ENCODE measurements around the gene ANXA2R. TPM values are rescaled to one million over a fixed set of nuclear protein-coding genes. Genes with fewer than 3 reads are reported as not detected.
"Not testable (repeated sequence)": the region's sequence is repeated elsewhere in the genome, so short reads cannot be mapped to it uniquely, and the experiment has no call there.

ANXA2R gene
- total RNA-seq, 2 experiments from 2014 or later = 11.4 to 13.5 TPM

DNA sequence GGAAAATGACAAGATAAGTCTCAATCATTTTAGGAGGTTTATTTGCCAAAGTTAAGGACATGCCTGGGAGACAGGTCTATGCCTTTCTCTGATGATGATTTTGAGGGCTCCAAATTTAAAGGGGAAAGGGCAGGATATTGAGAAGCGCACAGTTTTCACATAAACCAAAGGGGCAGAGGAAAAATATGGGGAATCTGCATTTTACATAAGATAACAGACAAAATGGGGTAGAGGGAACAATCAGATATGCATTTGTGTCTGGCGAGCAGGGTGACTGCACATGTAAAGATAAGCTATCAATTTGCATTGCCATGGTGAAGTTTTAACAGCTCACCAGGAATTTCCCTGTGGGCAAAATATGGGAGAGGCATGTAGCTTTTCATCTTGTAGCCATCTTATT, 41.2 kb upstream of the ANXA2R start:
- H3K4me3 ChIP-seq (ENCODE audit: low read depth, low read length, poor library complexity, severe bottlenecking); intact Hi-C loops (cut with micrococcal nuclease; ENCODE audit: unreplicated experiment); BruUV-seq (replicated peaks); H3K4me2 ChIP-seq (ENCODE audit: low read length); H4K20me1 ChIP-seq (ENCODE audit: insufficient read depth, low read length); H3K4me1 ChIP-seq (ENCODE audit: insufficient read depth, low read length, poor library complexity, severe bottlenecking); H3K79me2 ChIP-seq (ENCODE audit: insufficient read depth, low read depth, low read length); H3K9me2 ChIP-seq (ENCODE audit: insufficient read depth, low read length); H2AFZ ChIP-seq (ENCODE audit: low read length); H3K27ac ChIP-seq (ENCODE audit: low read depth, low read length, poor library complexity, severe bottlenecking); CTCF ChIA-PET (ENCODE audit: unreplicated experiment); DNase-seq (ENCODE audit: low spot score): not testable (repeated sequence)
- H3K9me3 ChIP-seq (ENCODE audit: low read length) = peaks cover 19% of the 10 kb centered on the region
- POLR2A ChIA-PET = interaction anchor here (1.4 kb wide), 1 partner anchor 9 kb away, joined by 3 read pairs; no protein-coding TSS in a partner anchor
- peaks cover 59% of the 10 kb centered on the region for H3K36me3 ChIP-seq (ENCODE audit: insufficient read depth, low read length)

DNA sequence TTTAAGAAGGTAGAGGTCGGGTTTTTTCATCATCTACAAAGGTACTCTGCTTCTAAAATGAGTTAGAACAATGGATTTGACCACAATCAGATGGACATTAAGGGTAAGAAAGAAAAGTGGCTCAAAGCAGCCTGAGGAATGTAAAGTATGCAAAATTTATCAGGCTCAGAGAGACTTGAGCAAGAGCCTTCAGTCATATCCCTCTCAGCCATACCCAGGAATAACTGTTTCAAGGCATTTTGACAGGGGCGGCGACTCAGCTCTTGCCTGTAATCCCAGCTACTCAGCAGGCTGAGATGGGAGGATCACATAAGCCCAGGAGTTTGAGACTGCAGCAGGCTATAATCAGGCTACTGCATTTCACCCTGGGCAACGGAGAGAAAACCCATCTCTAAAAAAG, 38.8 kb upstream of the ANXA2R start:
- no peak for DNase-seq (ENCODE audit: low spot score)
- TF ChIP-seq EZH2phosphoT487 (IDR thresholded peaks at IDR 0.05; ENCODE audit: borderline replicate concordance, low read depth, low read length) (no peak), CTCF (conservative IDR thresholded peaks at IDR 0.05; ENCODE audit: low read length) (no peak)
- Histone ChIP-seq H2AFZ (ENCODE audit: low read length) (no peak overlapping the region), H3K9me2 (ENCODE audit: insufficient read depth, low read length) (no peaks in the 10 kb centered on the region), H4K20me1 (ENCODE audit: insufficient read depth, low read length) (no peaks in the 10 kb centered on the region), H3K4me1 (ENCODE audit: insufficient read depth, low read length, poor library complexity, severe bottlenecking) (peaks cover 13% of the 10 kb centered on the region), H3K27ac (ENCODE audit: low read depth, low read length, poor library complexity, severe bottlenecking) (no peak overlapping the region), H3K79me2 (ENCODE audit: insufficient read depth, low read depth, low read length) (no peaks in the 10 kb centered on the region), H3K9me3 (ENCODE audit: low read length) (no peaks in the 10 kb centered on the region), H3K4me3 (ENCODE audit: low read depth, low read length, poor library complexity, severe bottlenecking) (no peak overlapping the region), H3K4me2 (ENCODE audit: low read length) (no peak overlapping the region), H3K36me3 (ENCODE audit: insufficient read depth, low read length) (peaks cover 62% of the 10 kb centered on the region)
- no TSS peak for BruUV-seq (replicated peaks)
- ChIA-PET POLR2A (interaction anchor here (0.5 kb wide), 1 partner anchor 42 kb away, joined by 3 read pairs; the partner anchor contains the start of gene ZNF131), CTCF (ENCODE audit: unreplicated experiment) (no interaction called here)
- intact Hi-C loops (cut with micrococcal nuclease; ENCODE audit: unreplicated experiment) = no loop called here

DNA sequence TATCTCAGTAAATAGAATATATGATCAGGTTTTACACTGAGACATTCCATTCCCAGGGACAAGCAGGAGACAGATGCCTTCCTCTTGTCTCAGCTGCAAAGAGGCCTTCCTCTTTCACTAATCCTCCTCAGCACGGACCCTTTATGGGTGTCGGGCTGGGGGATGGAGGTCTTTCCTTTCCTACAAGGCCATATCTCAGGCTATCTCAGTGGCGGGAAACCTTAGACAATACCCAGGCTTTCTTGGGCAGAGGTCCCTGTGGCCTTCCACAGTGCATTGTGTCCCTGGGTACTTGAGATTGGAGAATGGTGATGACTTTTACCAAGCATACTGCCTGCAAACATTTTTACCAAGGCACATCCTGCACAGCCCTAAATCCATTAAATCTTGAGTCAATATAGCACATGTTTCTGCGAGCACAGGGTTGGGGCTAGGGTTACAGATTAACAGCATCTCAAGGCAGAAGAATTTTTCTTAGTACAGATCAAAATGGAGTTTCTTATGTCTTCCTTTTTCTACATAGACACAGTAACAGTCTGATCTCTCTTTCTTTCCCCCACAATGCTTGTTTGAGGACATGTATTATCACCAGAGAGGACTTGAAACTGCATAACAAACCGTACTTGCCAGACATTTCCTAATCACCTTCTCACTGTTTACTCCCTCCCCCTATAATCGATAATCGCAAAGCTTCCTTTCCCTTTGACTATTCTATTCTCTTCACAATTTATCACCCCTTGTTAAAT, 37.5 kb upstream of the ANXA2R start:
- H2AFZ ChIP-seq (ENCODE audit: low read length); H3K27ac ChIP-seq (ENCODE audit: low read depth, low read length, poor library complexity, severe bottlenecking); CTCF ChIA-PET (ENCODE audit: unreplicated experiment); POLR2A ChIA-PET; H3K9me2 ChIP-seq (ENCODE audit: insufficient read depth, low read length); intact Hi-C loops (cut with micrococcal nuclease; ENCODE audit: unreplicated experiment); H4K20me1 ChIP-seq (ENCODE audit: insufficient read depth, low read length); H3K79me2 ChIP-seq (ENCODE audit: insufficient read depth, low read depth, low read length); DNase-seq (ENCODE audit: low spot score); BruUV-seq (replicated peaks); H3K4me2 ChIP-seq (ENCODE audit: low read length); H3K4me3 ChIP-seq (ENCODE audit: low read depth, low read length, poor library complexity, severe bottlenecking); H3K9me3 ChIP-seq (ENCODE audit: low read length): not testable (repeated sequence)
- peaks cover 65% of the 10 kb centered on the region for H3K36me3 ChIP-seq (ENCODE audit: insufficient read depth, low read length)
- peaks cover 13% of the 10 kb centered on the region for H3K4me1 ChIP-seq (ENCODE audit: insufficient read depth, low read length, poor library complexity, severe bottlenecking)
